Osteoblast (primary cell): ENCODE data around the gene MCFD2. TPM values are rescaled to one million over a fixed set of nuclear protein-coding genes. Genes with fewer than 3 reads are reported as not detected.

Source experiments
- DNase-seq: peaks from one replicate; pipeline ENCODE4 v3.0.0; 2011; ENCODE audit warnings: low spot score, mixed read lengths; ENCODE audit not compliant: insufficient read length; ENCODE audit errors: missing footprints
- H2AFZ ChIP-seq: 2 replicates; pipeline ENCODE4 v1.6.0; 2011; ENCODE audit warnings: mild to moderate bottlenecking, low read length
- H3K27ac ChIP-seq: 2 replicates; pipeline ENCODE4 v1.5.1; 2011; ENCODE audit warnings: mild to moderate bottlenecking, low read depth, low read length, moderate library complexity
- H3K27me3 ChIP-seq: 2 replicates; pipeline ENCODE4 v1.6.0; 2012; ENCODE audit warnings: mild to moderate bottlenecking, control low read depth, inconsistent platforms, low read length, moderate library complexity; ENCODE audit not compliant: insufficient read depth
- H3K36me3 ChIP-seq: 2 replicates; pipeline ENCODE4 v1.5.1; 2011; ENCODE audit warnings: mild to moderate bottlenecking, low read length, control low read depth, moderate library complexity; ENCODE audit not compliant: insufficient read depth
- H3K4me1 ChIP-seq: 2 replicates; pipeline ENCODE4 v1.5.1; 2011; ENCODE audit warnings: mild to moderate bottlenecking, low read length, control low read depth, moderate library complexity; ENCODE audit not compliant: insufficient read depth
- H3K4me2 ChIP-seq: 2 replicates; pipeline ENCODE4 v1.6.0; 2011; ENCODE audit warnings: mild to moderate bottlenecking, low read length; ENCODE audit not compliant: insufficient read depth
- H3K4me3 ChIP-seq: fragments of 200-600 bp; sonication (generic); 3 replicates; pipeline ENCODE4 v1.5.1; 2012; ENCODE audit warnings: mild to moderate bottlenecking, low read length, inconsistent platforms; ENCODE audit not compliant: insufficient read depth
- H3K79me2 ChIP-seq: 2 replicates; pipeline ENCODE4 v1.6.0; 2012; ENCODE audit warnings: mild to moderate bottlenecking, low read length, control low read depth, inconsistent platforms; ENCODE audit not compliant: insufficient read depth
- H3K9me3 ChIP-seq: 2 replicates; pipeline ENCODE4 v1.5.1; 2011; ENCODE audit warnings: low read depth, low read length, control low read depth
- H4K20me1 ChIP-seq: 2 replicates; pipeline ENCODE4 v1.6.0; 2012; ENCODE audit warnings: mild to moderate bottlenecking, low read length, control low read depth; ENCODE audit not compliant: insufficient read depth
- total RNA-seq: library from RNA; depleted of rRNA; stranded (reverse); fragments of >200 nt; gene quantifications from 2 replicates; pipeline ENCODE4 v1.2.3, GENCODE V29; 2012
- TF ChIP-seq, protein P1 (sequence below): IDR thresholded peaks from 2 replicates; pipeline ENCODE4 v1.5.1; 2011; ENCODE audit warnings: mild to moderate bottlenecking, low read depth, low read length, moderate library complexity; ENCODE audit errors: extremely low read depth

The MCFD2 gene
- total RNA-seq, 1 donor: 136 TPM

DNA sequence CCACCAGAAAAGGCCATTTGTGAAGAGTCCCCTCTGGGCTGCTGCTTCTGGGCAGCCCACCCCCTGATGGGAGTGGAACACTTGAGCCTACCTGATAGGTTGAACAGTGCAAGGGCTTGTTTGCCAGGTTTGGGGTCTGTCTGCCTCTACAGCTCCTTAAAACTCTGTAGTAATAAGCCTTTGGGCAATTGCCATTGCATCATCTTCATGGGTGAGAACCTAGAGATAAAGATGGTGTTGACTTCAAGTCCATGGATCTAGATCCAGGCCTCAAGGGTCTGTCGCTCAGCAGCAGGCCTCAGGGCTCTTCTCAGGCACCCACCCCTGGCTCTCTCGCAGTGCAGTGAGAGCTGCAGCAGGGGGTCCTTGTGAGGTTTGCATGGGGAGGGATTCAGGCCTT is 47.1 kb upstream of the MCFD2 start:
- Histone ChIP-seq H3K4me1 (peaks cover 40% of the 10 kb centered on the region), H4K20me1 (peaks cover 17% of the 10 kb centered on the region), H2AFZ (no peak overlapping the region), H3K36me3 (peaks cover 48% of the 10 kb centered on the region), H3K79me2 (peaks cover 31% of the 10 kb centered on the region), H3K4me3 (no peak overlapping the region), H3K9me3 (no peaks in the 10 kb centered on the region), H3K4me2 (no peak overlapping the region), H3K27me3 (no peaks in the 10 kb centered on the region), H3K27ac (no peak overlapping the region)
- no peak for DNase-seq
- TF ChIP-seq, protein P1, sequence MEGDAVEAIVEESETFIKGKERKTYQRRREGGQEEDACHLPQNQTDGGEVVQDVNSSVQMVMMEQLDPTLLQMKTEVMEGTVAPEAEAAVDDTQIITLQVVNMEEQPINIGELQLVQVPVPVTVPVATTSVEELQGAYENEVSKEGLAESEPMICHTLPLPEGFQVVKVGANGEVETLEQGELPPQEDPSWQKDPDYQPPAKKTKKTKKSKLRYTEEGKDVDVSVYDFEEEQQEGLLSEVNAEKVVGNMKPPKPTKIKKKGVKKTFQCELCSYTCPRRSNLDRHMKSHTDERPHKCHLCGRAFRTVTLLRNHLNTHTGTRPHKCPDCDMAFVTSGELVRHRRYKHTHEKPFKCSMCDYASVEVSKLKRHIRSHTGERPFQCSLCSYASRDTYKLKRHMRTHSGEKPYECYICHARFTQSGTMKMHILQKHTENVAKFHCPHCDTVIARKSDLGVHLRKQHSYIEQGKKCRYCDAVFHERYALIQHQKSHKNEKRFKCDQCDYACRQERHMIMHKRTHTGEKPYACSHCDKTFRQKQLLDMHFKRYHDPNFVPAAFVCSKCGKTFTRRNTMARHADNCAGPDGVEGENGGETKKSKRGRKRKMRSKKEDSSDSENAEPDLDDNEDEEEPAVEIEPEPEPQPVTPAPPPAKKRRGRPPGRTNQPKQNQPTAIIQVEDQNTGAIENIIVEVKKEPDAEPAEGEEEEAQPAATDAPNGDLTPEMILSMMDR: no peak

DNA sequence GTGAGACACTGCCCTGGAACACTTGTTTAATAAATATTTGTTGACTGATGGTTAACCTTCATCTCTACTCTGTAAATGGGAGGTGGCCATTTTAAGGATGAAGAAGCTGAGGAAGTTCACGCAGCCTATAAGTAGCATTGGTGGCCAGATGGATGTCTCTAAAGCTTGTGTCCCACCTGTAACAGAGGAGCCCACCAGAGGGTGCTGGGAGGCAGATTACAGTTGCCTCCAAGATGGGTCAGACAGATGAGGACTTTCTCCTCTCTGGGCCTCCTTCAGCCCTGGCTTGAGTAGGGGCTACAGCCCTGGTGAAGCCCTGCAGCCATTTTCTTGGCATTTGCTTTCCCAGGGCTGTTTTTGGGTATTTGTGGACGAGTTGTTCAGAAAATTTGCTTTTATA is 45.0 kb upstream of the MCFD2 start:
- Histone ChIP-seq H3K79me2 (peaks cover 50% of the 10 kb centered on the region), H3K4me2 (no peak overlapping the region), H3K4me3 (no peak overlapping the region), H3K27ac (no peak overlapping the region), H3K4me1 (peaks cover 32% of the 10 kb centered on the region), H2AFZ (no peak overlapping the region), H4K20me1 (peaks cover 23% of the 10 kb centered on the region), H3K36me3 (peaks cover 70% of the 10 kb centered on the region), H3K27me3 (no peaks in the 10 kb centered on the region), H3K9me3 (no peaks in the 10 kb centered on the region)
- no peak for DNase-seq
- TF ChIP-seq, protein P1: no peak

DNA sequence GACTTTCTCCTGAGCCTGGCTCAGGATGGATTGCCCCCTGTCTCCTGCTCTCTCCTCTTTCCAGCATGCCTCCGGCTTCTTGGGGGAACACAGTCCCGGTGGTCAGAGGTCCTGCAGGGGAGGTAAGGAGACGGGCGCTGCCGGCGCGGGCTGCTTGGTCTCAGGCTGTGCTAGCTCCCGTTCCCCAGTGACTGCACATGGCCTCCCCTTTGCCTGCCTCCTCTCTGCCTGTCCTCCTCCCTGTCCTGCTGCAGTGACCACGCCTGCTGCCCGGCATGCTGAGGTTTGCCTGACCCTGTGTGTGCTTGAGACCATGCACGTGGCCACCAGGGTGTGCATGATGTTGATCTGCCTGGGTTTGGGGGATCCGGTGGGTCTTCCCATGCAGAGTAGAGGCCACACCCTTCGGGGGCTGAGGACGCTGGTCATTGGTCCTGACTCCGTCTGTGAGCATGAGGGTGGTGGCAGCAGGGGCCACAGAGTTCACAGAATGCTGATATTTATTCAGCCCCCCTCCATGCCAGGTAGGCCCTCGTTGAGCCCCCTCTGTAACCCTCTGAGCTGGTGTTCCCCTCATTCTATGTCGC is 42.9 kb upstream of the MCFD2 start:
- Histone ChIP-seq H4K20me1 (peaks cover 24% of the 10 kb centered on the region), H3K9me3 (no peaks in the 10 kb centered on the region), H3K36me3 (peaks cover 74% of the 10 kb centered on the region), H3K27me3 (no peaks in the 10 kb centered on the region), H3K27ac (no peak overlapping the region), H3K4me3 (no peak overlapping the region), H3K79me2 (peaks cover 46% of the 10 kb centered on the region), H3K4me2 (no peak overlapping the region), H3K4me1 (peaks cover 29% of the 10 kb centered on the region), H2AFZ (no peak overlapping the region)
- no peak for DNase-seq
- TF ChIP-seq, protein P1: no peak

DNA sequence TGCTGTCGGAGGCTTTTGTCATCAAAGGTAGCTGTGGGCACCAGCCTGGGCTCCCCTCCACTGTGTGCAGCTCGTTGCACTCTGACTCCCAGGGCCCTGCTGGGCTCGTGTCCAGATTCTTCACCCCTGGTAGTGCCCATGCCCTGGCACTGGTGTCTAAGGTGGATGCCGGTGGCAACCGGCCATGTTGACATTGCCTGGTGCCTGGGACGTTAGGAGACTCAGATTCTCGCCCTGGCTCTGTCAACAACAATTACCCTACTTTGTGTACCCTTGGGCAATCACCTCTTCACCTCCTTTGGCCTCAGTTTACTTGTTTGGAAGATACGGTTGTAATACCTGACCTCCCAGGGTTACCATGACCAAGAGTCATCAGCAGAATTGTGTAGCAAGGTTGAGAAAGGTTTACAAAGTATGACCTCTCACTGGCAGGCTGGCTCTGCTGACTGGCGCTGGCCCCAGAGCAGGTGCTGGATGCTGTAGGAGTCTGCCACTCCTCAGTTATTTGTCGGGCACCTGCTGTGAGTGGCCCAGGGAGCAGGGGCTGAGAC is 41.5 kb upstream of the MCFD2 start:
- no peak for DNase-seq
- no peak overlapping the region for H3K4me2 ChIP-seq
- H3K4me3 ChIP-seq: no peak overlapping the region
- H3K79me2 ChIP-seq: peaks cover 45% of the 10 kb centered on the region
- H3K36me3 ChIP-seq: peaks cover 77% of the 10 kb centered on the region
- no peaks in the 10 kb centered on the region for H3K27me3 ChIP-seq
- peaks cover 20% of the 10 kb centered on the region for H3K4me1 ChIP-seq
- H2AFZ ChIP-seq: no peak overlapping the region
- TF ChIP-seq, protein P1: no peak
- H3K27ac ChIP-seq: no peak overlapping the region
- peaks cover 24% of the 10 kb centered on the region for H4K20me1 ChIP-seq
- H3K9me3 ChIP-seq: no peaks in the 10 kb centered on the region
